ENCODE results near the gene SNAP23.

The SNAP23 gene

GRCh38 chr15:42495361-42496212 is at the start of gene SNAP23:
SNAP23 (plus strand) TSS chr15:42495634; CDS start chr15:42511847, 16,213 bp downstream.
- DNase-seq (ENCODE audit: low read depth), result peak; percentile 91

DNA sequence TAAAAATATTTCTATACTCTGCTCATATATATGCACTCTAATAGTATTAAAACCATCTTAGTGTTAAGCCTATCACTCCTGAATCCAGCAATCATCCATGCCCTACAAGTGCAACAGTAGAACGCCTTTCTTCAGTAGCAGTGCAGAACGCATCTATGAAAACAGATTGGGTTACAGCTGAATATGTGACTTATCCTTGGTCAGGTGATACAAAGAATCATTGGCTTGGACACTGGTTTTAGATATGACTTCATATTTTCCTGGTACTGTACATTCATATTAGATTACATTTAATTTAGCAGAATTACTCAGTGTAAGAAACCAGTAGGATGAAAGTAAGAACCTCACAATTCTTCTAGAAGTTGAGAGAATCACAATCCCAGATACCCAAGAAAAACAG is 47.8 kb upstream of the SNAP23 start:
- no peak for DNase-seq (ENCODE audit: low read depth)
- no peak overlapping the region for H3K4me3 ChIP-seq (ENCODE audit: low read depth, low read length)

More at GRCh38 chr15:42495361-42496212, at the start of gene SNAP23:
- H3K4me3 ChIP-seq (ENCODE audit: low read depth, low read length), result peak within 1 kb of the TSS; percentile 83

DNA sequence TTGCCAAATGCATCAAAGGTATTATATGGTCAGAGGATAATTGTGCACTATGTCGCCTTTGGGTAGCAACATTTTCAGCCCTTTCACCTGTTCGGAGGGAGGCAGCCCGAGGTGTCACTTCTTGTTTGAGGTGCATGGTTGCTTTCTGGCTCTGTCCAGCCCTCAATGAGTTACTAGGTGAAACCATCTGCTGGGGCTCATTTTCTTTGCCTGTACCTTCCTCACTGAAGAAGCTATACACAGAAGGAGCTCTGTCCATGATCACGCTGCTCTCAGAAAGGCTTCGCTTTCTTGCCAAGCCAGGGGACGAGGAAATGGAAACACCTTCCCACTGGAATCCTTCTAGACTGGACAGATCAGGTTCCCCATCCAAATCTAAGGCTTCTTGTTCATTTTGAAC is 47.2 kb upstream of the SNAP23 start:
- H3K4me3 ChIP-seq (ENCODE audit: low read depth, low read length), result no peak overlapping the region
- DNase-seq (ENCODE audit: low read depth), result no peak

DNA sequence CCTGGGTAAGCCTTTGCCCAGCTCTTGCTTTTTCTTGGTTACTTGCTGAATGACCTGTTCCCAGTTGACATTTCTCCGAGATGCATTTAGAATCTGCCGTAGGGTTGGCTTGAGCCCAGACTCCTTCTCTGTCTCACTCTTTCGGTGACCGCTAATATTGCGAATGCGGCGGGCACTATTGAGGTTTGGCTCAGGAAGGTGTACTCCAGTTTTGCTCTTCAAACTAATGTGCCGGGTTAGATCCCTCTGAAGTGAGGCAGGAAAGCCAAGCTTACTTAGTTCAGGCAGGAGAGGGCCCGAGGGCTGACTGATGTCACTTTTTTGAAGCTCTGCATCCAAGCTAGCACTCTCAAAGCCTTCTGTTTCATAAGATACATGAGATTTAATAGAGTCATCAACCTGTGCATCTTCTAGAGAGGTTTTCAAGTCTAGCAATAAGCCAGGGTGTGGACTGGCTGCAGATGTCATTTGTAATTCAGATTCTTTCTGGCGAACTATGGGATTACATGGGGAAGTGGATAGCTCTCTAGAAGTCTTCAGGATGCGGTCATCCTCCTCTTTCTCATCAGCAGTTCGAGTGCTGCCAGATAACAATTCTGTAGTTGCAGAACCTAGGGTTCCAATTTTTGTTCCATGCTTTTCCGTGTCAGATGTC is 45.5 kb upstream of the SNAP23 start:
- H3K4me3 ChIP-seq (ENCODE audit: low read depth, low read length), result no peak overlapping the region

DNA sequence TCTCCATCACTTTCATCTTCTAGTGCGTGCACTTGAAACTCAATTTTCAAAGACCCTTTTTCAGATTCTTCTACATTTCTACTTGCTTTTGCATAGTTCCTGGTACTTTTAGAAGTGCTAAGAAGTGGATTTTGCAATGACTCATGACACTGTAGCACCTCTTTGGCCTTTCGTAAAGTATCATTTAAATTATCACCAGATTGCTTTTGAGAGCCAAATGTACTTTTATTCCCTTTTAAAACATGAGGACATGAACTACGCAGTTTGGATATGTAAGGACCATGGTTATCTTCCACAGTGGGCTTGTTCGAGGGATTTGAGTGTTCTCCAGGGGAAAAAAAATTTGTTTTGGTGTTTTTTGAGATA is 45.0 kb upstream of the SNAP23 start:
- DNase-seq (ENCODE audit: low read depth), result no peak
- no peak overlapping the region for H3K4me3 ChIP-seq (ENCODE audit: low read depth, low read length)

More for the DNA sequence above, 45.5 kb upstream of the SNAP23 start:
- DNase-seq (ENCODE audit: low read depth), result no peak

DNA sequence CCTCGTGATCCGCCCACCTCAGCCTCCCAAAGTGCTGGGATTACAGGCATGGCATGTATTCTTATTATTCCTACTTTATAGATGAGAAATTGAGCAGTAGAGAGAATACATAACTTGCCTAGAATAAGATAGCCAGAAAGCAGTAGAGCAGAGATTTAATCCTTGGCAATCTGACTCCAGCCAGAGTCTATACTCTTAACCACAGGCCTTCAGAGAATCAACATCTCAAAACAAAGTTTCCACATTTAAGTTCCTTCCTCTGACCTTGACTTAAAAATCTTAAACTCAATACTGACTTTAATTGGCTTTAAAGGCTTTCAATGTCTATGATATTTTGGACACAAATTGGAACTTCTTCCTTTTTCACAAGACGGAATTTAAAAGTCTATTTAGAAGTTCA is 41.6 kb upstream of the SNAP23 start:
- no peak overlapping the region for H3K4me3 ChIP-seq (ENCODE audit: low read depth, low read length)
- DNase-seq (ENCODE audit: low read depth), result no peak

DNA sequence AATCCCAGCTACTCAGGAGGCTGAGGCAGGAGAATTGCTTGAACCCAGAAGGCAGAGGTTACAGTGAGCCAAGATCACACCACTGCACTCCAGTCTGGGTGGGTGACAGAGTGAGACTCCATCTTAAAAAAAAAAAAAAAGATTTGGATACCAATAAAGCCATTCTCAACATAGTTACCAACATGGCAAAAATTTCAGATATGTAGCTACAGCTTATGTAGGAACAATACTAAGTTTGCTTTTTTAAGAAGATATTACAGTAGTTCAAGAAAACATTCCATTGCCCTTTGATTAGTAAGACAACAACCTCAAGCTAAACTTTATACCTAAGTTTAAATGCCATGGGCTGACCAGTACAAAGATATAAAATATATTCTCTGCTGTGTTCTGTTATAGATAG is 38.9 kb upstream of the SNAP23 start:
- no peak for DNase-seq (ENCODE audit: low read depth)
- peak overlapping the region; percentile 38 for H3K4me3 ChIP-seq (ENCODE audit: low read depth, low read length)

DNA sequence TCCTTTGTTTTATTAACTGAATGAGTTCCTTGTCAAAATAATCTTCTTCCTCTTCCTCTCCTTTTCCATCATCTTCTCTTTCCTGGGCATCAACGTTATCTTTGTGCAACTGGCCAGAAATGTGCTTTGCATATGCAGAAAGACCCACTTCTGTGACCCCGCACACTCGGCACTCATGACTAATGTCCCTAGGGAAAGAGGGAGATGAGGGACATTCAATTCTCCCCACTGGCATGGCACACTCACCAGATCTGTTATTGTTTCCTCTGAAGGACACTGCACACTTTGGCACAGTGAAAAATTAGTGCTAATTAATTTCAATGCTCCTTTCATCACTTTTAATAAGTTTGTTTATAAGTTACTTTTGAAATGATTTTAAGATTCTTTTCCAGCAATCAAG is 38.5 kb upstream of the SNAP23 start:
- DNase-seq (ENCODE audit: low read depth), result peak; percentile 5
- H3K4me3 ChIP-seq (ENCODE audit: low read depth, low read length), result peak overlapping the region; percentile 38

GRCh38 chr15:42457445-42458442 is 37.7 kb upstream of the SNAP23 start:
- H3K4me3 ChIP-seq (ENCODE audit: low read depth, low read length), result peak overlapping the region; percentile 38

GRCh38 chr15:42461261-42461660 is 34.2 kb upstream of the SNAP23 start:
- no peak for DNase-seq (ENCODE audit: low read depth)
- no peak overlapping the region for H3K4me3 ChIP-seq (ENCODE audit: low read depth, low read length)

More at GRCh38 chr15:42457445-42458442, 37.7 kb upstream of the SNAP23 start:
- peak; percentile 87 for DNase-seq (ENCODE audit: low read depth)

DNA sequence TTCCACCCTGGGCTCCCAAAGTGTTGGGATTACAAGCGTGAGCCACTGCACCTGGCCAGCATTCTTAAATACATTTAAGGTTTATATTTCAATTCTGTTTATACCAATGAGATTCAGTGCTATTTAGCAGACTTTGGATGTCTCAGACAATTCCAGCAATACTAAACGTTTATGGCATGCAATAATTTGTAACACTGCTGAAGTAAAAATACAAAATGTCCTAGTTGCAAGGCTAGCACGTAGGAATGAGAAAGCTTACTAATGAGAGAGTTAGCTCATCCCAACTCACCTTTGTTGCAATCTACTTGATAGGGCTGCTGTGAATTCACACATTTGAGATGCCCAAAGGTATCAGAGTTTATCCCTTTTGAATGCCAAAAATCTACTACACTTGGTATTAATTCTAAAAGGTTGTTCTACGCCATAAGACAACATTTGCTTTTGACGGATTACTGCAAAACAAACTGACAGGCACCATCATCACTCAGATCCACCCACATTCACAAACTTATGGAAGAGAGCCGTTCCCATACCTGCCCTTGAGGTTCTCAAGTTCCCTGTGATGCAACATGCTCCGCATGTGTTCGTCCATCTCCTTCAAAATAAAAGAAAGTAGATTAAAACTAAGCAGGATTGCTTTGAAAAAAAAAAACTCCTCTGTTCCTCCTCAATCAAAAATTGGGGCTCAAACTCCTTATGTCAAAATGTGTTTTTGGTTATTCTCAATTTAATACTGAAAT is 29.7 kb upstream of the SNAP23 start:
- no peak overlapping the region for H3K4me3 ChIP-seq (ENCODE audit: low read depth, low read length)
- no peak for DNase-seq (ENCODE audit: low read depth)

GRCh38 chr15:42471002-42471401 is 24.4 kb upstream of the SNAP23 start:
- no peak for DNase-seq (ENCODE audit: low read depth)
- no peak overlapping the region for H3K4me3 ChIP-seq (ENCODE audit: low read depth, low read length)

- no peak for DNase-seq (ENCODE audit: low read depth)
Observed at GRCh38 chr15:42474827-42475226, 20.6 kb upstream of the SNAP23 start.

DNA sequence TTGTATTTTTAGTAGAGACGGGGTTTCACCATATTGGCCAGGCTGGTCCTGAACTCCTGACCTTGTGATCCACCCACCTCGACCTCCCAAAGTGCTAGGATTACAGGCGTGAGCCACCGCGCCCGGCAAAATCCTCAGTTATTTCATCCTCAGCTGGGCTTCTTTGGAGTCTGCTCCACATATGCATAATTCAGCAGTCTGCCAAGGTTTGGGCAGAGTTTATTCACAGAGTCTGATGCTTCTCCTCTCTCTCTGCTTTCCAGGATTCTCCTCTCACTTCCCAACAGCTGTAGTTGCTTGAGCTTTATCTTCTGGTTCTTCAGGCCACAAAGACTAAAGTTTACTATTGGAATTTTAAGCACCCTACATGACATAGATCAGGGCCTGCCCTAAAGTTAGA is 12.7 kb upstream of the SNAP23 start:
- DNase-seq (ENCODE audit: low read depth), result no peak
- H3K4me3 ChIP-seq (ENCODE audit: low read depth, low read length), result no peak overlapping the region

More at GRCh38 chr15:42474827-42475226, 20.6 kb upstream of the SNAP23 start:
- no peak overlapping the region for H3K4me3 ChIP-seq (ENCODE audit: low read depth, low read length)

DNA sequence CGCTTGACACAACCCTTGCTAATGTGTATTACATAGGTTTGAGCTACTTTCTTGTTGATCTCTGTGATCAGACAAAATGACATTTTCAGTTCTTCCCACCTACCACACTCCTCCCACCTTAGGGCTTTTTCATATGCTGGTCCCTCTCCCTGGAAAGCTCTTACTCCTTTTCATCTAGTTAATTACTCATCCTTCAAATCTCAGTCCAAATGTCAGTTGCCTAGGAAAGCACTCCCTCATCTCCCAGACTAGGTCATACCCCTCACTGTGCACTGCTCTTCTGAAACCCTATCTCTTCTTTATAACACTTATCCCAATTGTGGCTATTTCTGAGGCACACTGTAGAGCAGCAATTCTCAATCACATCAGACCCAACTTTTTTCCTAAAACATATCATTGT is 11.8 kb upstream of the SNAP23 start:
- no peak overlapping the region for H3K4me3 ChIP-seq (ENCODE audit: low read depth, low read length)
- DNase-seq (ENCODE audit: low read depth), result no peak

DNA sequence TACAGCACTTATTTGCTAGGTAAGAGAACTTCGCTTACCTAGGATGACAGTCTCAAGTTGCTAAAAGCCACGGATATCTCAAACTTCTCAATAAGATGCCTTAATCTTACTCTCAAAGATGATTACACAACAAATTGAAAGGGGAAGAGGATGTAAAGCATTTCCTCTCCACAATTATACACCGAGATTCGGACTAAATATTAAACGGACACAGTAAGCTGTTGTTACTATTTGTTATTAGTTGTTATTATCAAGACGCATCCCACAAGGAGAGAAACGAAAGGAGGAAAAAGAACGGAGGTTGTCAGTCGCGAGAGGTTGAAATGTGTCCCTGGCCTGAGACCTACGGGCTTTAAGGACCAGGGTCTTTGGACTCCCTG is 5.2 kb upstream of the SNAP23 start:
- H3K4me3 ChIP-seq (ENCODE audit: low read depth, low read length), result peak overlapping the region; percentile 97
- no peak for DNase-seq (ENCODE audit: low read depth)

DNA sequence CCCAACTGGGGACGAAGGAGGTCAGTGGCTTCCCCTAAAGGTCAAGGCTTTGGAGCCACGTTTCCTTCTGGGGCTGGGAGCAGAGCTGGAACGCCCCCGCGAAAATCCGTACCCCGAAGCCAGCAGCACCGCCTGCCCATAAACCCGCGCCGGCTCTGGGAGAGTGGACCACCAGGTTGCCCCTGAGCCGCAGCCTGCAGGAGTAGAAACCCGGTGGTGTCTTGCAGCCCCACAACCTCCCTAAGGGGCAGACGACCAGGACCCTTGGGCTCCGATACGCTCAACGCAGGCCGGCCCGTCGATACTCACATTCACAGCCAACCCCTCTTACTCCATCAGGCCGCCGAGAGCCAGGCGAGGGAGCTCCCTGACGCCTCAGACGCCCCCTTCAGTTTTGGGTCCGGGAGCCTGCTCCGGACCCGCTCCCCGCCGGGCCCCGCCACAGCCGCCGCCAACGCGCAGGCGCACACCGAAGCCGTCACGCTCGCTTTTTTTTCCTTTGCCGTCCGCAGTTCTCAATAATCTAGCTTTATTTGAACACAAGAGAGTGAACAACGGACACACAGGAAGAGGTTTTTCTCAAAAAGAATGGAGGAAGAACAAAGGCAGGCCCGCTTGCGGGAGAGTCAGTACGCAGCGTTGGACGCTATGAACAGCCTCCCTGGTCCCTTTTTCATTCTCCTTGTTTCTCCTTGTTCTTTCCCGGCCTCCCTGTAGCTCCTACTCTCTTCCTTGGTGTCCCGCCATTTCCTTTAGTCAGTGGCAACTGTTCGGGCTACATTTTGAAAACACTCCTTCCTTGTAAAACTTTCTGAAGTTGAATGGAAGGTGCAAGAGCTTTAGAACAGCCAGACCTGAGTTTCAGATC is 4.5 kb upstream of the SNAP23 start, which contains the start of gene ZNF106:
Gene ZNF106, minus strand, starts transcription at position 471 of the 868 bp plus-strand sequence. CDS start 18,852 bp downstream, outside the sequence.
- DNase-seq (ENCODE audit: low read depth), result peak; percentile 70
- H3K4me3 ChIP-seq (ENCODE audit: low read depth, low read length), result peak within 1 kb of the TSS; percentile 97

Data from skeletal muscle cell (primary cell).